GM12878 (cell line): ENCODE data around the gene OGFOD2. TPM values are rescaled to one million over a fixed set of nuclear protein-coding genes. Genes with fewer than 3 reads are reported as not detected.

Experiments used
- ATAC-seq: fragments of 200-7000 bp; cut with Tn5 transposase; 3 replicates; pipeline ENCODE4 v1.9.1; 2020; ENCODE audit warnings: mild to moderate bottlenecking, moderate library complexity
- BruUV-seq: library from RNA; stranded (reverse); fragments of 400-500 nt; replicated peaks from 2 replicates; lab custom pipeline; 2021; lab: Mats Ljungman, UMichigan
- CTCF ChIA-PET: fragments of 300-600 bp; sonication (Branson Sonifier 250); formaldehyde crosslinking; extraction: SDS; loops from one replicate; lab custom pipeline; 2021; ENCODE audit warnings: inconsistent platforms; lab: Yijun Ruan, JAX
- POLR2A ChIA-PET: fragments of 350-600 bp; formaldehyde crosslinking; extraction: SDS; loops from one replicate; lab custom pipeline; 2021; ENCODE audit warnings: inconsistent platforms; lab: Charles Lee
- RAD21 ChIA-PET: fragments of 300-600 bp; sonication (Branson Sonifier 250); formaldehyde crosslinking; loops from one replicate; lab custom pipeline; 2023; ENCODE audit warnings: antibody characterized with exemption; ENCODE audit not compliant: unreplicated experiment; lab: Charles Lee
- SMC1A ChIA-PET: fragments of 300-600 bp; sonication (Branson Sonifier 250); formaldehyde crosslinking; loops from one replicate; lab custom pipeline; 2023; ENCODE audit not compliant: unreplicated experiment, uncharacterized antibody; lab: Charles Lee
- DNase-seq: peaks from one replicate; pipeline ENCODE4 v3.0.0-alpha.2; 2011; ENCODE audit warnings: low read depth, low spot score
- FAIRE-seq: peaks from 3 replicates; lab custom pipeline; 2011; peaks lifted over from hg19 to GRCh38; lab: Jason Lieb, UNC
- H2AFZ ChIP-seq: 2 replicates; pipeline ENCODE4 v1.6.0; 2011; ENCODE audit warnings: low read depth, low read length, control low read depth; ENCODE audit not compliant: control insufficient read depth
- H3K27ac ChIP-seq: 2 replicates; pipeline ENCODE4 v1.5.1; 2011; ENCODE audit warnings: control low read depth; ENCODE audit not compliant: control insufficient read depth, insufficient read depth
- H3K27me3 ChIP-seq, 2 experiments: replicated peaks in 1 of 2; 2 replicates each; pipeline versions ENCODE4 v1.6.0 to v1.6.1; 2011; ENCODE audit warnings: low read length in 1 of 2; ENCODE audit not compliant: control insufficient read depth in 2 of 2, insufficient read depth in 2 of 2
- H3K36me3 ChIP-seq, 2 experiments: 2 replicates each; pipeline ENCODE4 v1.5.1; 2011; ENCODE audit warnings: low read length in 1 of 2; ENCODE audit not compliant: control insufficient read depth in 2 of 2, insufficient read depth in 2 of 2
- H3K4me1 ChIP-seq: 2 replicates; pipeline ENCODE4 v1.6.1; 2011; ENCODE audit warnings: mild to moderate bottlenecking, low read length, moderate library complexity, mixed read lengths; ENCODE audit not compliant: control insufficient read depth, insufficient read depth
- H3K4me2 ChIP-seq: 2 replicates; pipeline ENCODE4 v1.6.0; 2011; ENCODE audit warnings: control low read depth; ENCODE audit not compliant: control insufficient read depth, insufficient read depth
- H3K4me3 ChIP-seq: fragments of 200-600 bp; sonication (generic); 2 replicates; pipeline ENCODE4 v1.5.1; 2016
- H3K79me2 ChIP-seq: 2 replicates; pipeline ENCODE4 v1.6.0; 2011; ENCODE audit warnings: low read length; ENCODE audit not compliant: control insufficient read depth, insufficient read depth
- H3K9ac ChIP-seq: 2 replicates; pipeline ENCODE4 v1.8.0; 2011; ENCODE audit warnings: low read length, control low read depth, mixed read lengths; ENCODE audit not compliant: control insufficient read depth, insufficient read depth
- H3K9me3 ChIP-seq: replicated peaks from 3 replicates; pipeline ENCODE4 v1.5.1; 2011; ENCODE audit warnings: mild to moderate bottlenecking, low read length; ENCODE audit not compliant: control insufficient read depth, insufficient read depth
- H4K20me1 ChIP-seq: 2 replicates; pipeline ENCODE4 v1.6.0; 2011; ENCODE audit not compliant: control insufficient read depth, insufficient read depth
- ATF2 ChIP-seq: IDR thresholded peaks from 2 replicates; pipeline ENCODE4 v1.6.1; 2012; ENCODE audit warnings: low read length, inconsistent platforms
- E4F1 ChIP-seq: fragments of 450-650 bp; IDR thresholded peaks from 2 replicates; pipeline ENCODE4 v1.6.1; 2018; ENCODE audit warnings: borderline replicate concordance, mild to moderate bottlenecking; ENCODE audit not compliant: partially characterized antibody
- IRF4 ChIP-seq: IDR thresholded peaks from 2 replicates; pipeline ENCODE4 v1.6.1; 2011; ENCODE audit warnings: low read depth, low read length
- POLR2AphosphoS5 ChIP-seq: IDR thresholded peaks from 2 replicates; pipeline ENCODE4 v1.6.1; 2011; ENCODE audit warnings: mild to moderate bottlenecking, low read length, inconsistent platforms
- ZNF24 ChIP-seq: fragments of 450-650 bp; IDR thresholded peaks from 2 replicates; pipeline ENCODE4 v1.6.1; 2017; ENCODE audit warnings: antibody characterized with exemption, mild to moderate bottlenecking
- ZNF384 ChIP-seq: IDR thresholded peaks from 2 replicates; pipeline ENCODE4 v1.6.1; 2012; ENCODE audit warnings: low read depth, mild to moderate bottlenecking, low read length, improper control_type of control experiment, borderline replicate concordance
- WGBS: methylation state at CpG from one replicate; pipeline ENCODE4 v1.1.6; 2016; ENCODE audit warnings: low lambda C conversion rate; ENCODE audit not compliant: insufficient replicate concordance, insufficient coverage; ENCODE audit errors: missing lambda C conversion rate; 5-methylcytosine and 5-hydroxymethylcytosine counted together
- in situ Hi-C: fragments of 300-500 bp; cut with MboI; formaldehyde crosslinking; loops from 9 replicates; pipeline ENCODE4 v1.14.3; 2018; ENCODE audit warnings: mixed read lengths
- intact Hi-C: fragments of 100-400 bp; cut with micrococcal nuclease; formaldehyde crosslinking; loops from one replicate; pipeline ENCODE4 v1.14.2; 2022; ENCODE audit not compliant: unreplicated experiment
- polyA plus RNA-seq, 11 experiments: library from polyadenylated mRNA; depleted of rRNA in 4 of 11; unstranded in 6 of 11; stranded (reverse) in 5 of 11; fragments of >200 nt; fragmentation: Nextera tagmentation in 4 of 11; fragmentation: Illumina TruSeq in 1 of 11; extraction: Ambion mirVana in 4 of 11; extraction: Trizol in 1 of 11; gene quantifications; 1 replicate in 1 of 11; 2 replicates in 10 of 11; pipeline versions ENCODE4 v1.2.1 to v1.2.3, GENCODE V29; 2011 to 2016; ENCODE audit warnings: inconsistent platforms in 2 of 11, missing spikeins in 2 of 11, low read depth in 1 of 11
- total RNA-seq, 4 experiments: library from RNA; depleted of rRNA in 3 of 4; stranded (reverse); fragments of >200 nt in 3 of 4; fragmentation: Illumina TruSeq in 1 of 4; extraction: Trizol in 1 of 4; gene quantifications; 2 replicates each; pipeline versions ENCODE4 v1.2.1 to v1.2.3, GENCODE V29; 2013 to 2021

The OGFOD2 gene
- total and polyA plus RNA-seq, 10 of the 15 experiments (the other 5 are each of a cell fraction or from before 2014, with no cell fraction given) = 0.93 to 29.2 (median 16.3) TPM

- H3K4me1 ChIP-seq = no peaks in the 10 kb centered on the region
- in situ Hi-C loops = no loop called here
- TF ChIP-seq ZNF384 = no peak
- TF ChIP-seq ATF2 = no peak
- TF ChIP-seq POLR2AphosphoS5 = no peak
- no peak for TF ChIP-seq ZNF24
- no peak for TF ChIP-seq E4F1
- no peak for TF ChIP-seq IRF4
- TF ChIP-seq, all 136 proteins: peak for 0
- SMC1A ChIA-PET = no interaction called here
- Histone ChIP-seq H3K4me3 (no peak overlapping the region), H3K9ac (no peak overlapping the region), H3K9me3 (no peaks in the 10 kb centered on the region), H3K27ac (no peak overlapping the region), H3K36me3 (no peaks in the 10 kb centered on the region), H4K20me1 (no peaks in the 10 kb centered on the region), H2AFZ (no peak overlapping the region), H3K79me2 (no peaks in the 10 kb centered on the region), H3K27me3 (peaks cover 0 to 3% of the 10 kb centered on the region in 2 experiments; a peak in 3 of 4 replicates), H3K4me2 (no peak overlapping the region)
- FAIRE-seq (no peak), DNase-seq (no peak), ATAC-seq (no peak)
- WGBS = 10% methylated on average over 1 of the region's 1 CpG
- CTCF ChIA-PET = no interaction called here
- no TSS peak for BruUV-seq
- RAD21 ChIA-PET = no interaction called here
- POLR2A ChIA-PET = no interaction called here
- intact Hi-C loops = no loop called here
These were observed 35.1 kb downstream of the OGFOD2 start for GRCh38 chr12:123010110-123010509.
